Measurements from ENCODE around the gene EIPR1. TPM values are rescaled to one million over a fixed set of nuclear protein-coding genes. Genes with fewer than 3 reads are reported as not detected.

Gene EIPR1
- total and polyA plus RNA-seq, 2 of the 4 experiments (the other 2 are of a cell fraction) = 46.5 to 67.4 TPM

DNA sequence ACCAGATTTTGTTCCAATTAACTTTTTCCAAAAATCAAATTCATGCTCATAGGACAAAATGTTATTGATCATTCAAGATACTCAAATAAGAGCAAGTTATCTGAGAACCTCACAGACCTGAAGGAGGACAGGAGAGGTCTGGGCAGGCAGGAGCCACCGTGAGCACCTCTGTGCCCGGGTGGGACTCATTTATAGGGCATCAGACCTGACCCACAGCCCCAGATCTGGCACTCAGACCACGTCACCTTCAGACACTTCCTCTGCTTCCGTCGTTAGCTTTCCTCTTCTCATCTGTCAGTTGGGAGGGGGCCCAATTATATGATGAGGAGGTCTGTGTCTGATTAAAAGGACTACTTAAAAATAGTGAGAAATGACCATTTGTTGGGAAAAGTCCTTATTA, 169.4 kb downstream of the EIPR1 start:
- no TSS peak for BruUV-seq (replicated peaks)
- H3K9me1 ChIP-seq (ENCODE audit: insufficient read depth, low read length) = peaks cover 8% of the 10 kb centered on the region
- H2BK5ac ChIP-seq (ENCODE audit: low read depth, low read length, poor library complexity, severe bottlenecking) = no peak overlapping the region
- dilution Hi-C loops (cut with HindIII; ENCODE audit: low sequenced_read_pairs, unreplicated experiment) (no loop called here), in situ Hi-C loops (cut with MboI; ENCODE audit: low sequenced_read_pairs) (no loop called here), intact Hi-C loops (cut with micrococcal nuclease) (no loop called here)
- ATAC-seq (ENCODE audit: low read depth) (no peak), DNase-seq (no peak)
- no peak overlapping the region for H3K9ac ChIP-seq (ENCODE audit: low read depth, low read length)
- H3K23ac ChIP-seq (ENCODE audit: low read depth, low read length) = no peak overlapping the region
- no peak overlapping the region for H2BK120ac ChIP-seq (ENCODE audit: low read depth, low read length)
- ChIA-PET POLR2A (ENCODE audit: unreplicated experiment) (no interaction called here), CTCF (interaction anchor here (0.7 to 1.3 kb wide), 2 partner anchors 9 to 19 kb away, joined by 3 to 4 read pairs; no protein-coding TSS in a partner anchor)
- H3K9me3 ChIP-seq (ENCODE audit: control insufficient read depth, insufficient read depth, low read length) = no peaks in the 10 kb centered on the region
- no peak overlapping the region for H4K91ac ChIP-seq (ENCODE audit: insufficient read depth, low read depth, low read length)
- TF ChIP-seq RFX5 (IDR thresholded peaks at IDR 0.05; ENCODE audit: low read depth, low read length) (no peak), SMC3 (IDR thresholded peaks at IDR 0.05; ENCODE audit: low read depth, low read length) (no peak), MXI1 (IDR thresholded peaks at IDR 0.05; ENCODE audit: borderline replicate concordance, low read depth, low read length) (no peak), MAFK (IDR thresholded peaks at IDR 0.05; ENCODE audit: low read depth, low read length) (no peak), BHLHE40 (IDR thresholded peaks at IDR 0.05; ENCODE audit: low read depth, low read length) (no peak), POLR2A (IDR thresholded peaks at IDR 0.05; ENCODE audit: low read depth, low read length) (no peak), NFE2L2 (IDR thresholded peaks at IDR 0.05; ENCODE audit: low read depth, low read length) (no peak), RAD21 (IDR thresholded peaks at IDR 0.05; ENCODE audit: low read length) (no peak), MAZ (IDR thresholded peaks at IDR 0.05; ENCODE audit: borderline replicate concordance, low read depth, low read length) (no peak), CEBPB (IDR thresholded peaks at IDR 0.05; ENCODE audit: low read depth, low read length) (no peak), FOS (IDR thresholded peaks at IDR 0.05; ENCODE audit: low read depth, low read length) (no peak), CHD1 (IDR thresholded peaks at IDR 0.05; ENCODE audit: low read depth, low read length) (no peak), RCOR1 (IDR thresholded peaks at IDR 0.05; ENCODE audit: insufficient replicate concordance, low read length) (no peak)
- TF ChIP-seq, protein P1, sequence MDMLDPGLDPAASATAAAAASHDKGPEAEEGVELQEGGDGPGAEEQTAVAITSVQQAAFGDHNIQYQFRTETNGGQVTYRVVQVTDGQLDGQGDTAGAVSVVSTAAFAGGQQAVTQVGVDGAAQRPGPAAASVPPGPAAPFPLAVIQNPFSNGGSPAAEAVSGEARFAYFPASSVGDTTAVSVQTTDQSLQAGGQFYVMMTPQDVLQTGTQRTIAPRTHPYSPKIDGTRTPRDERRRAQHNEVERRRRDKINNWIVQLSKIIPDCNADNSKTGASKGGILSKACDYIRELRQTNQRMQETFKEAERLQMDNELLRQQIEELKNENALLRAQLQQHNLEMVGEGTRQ (IDR thresholded peaks at IDR 0.05; ENCODE audit: low read depth, low read length) = no peak
- TF ChIP-seq, protein P2, sequence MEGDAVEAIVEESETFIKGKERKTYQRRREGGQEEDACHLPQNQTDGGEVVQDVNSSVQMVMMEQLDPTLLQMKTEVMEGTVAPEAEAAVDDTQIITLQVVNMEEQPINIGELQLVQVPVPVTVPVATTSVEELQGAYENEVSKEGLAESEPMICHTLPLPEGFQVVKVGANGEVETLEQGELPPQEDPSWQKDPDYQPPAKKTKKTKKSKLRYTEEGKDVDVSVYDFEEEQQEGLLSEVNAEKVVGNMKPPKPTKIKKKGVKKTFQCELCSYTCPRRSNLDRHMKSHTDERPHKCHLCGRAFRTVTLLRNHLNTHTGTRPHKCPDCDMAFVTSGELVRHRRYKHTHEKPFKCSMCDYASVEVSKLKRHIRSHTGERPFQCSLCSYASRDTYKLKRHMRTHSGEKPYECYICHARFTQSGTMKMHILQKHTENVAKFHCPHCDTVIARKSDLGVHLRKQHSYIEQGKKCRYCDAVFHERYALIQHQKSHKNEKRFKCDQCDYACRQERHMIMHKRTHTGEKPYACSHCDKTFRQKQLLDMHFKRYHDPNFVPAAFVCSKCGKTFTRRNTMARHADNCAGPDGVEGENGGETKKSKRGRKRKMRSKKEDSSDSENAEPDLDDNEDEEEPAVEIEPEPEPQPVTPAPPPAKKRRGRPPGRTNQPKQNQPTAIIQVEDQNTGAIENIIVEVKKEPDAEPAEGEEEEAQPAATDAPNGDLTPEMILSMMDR (conservative IDR thresholded peaks at IDR 0.05; ENCODE audit: low read depth, low read length) = no peak
- TF ChIP-seq, protein P3, sequence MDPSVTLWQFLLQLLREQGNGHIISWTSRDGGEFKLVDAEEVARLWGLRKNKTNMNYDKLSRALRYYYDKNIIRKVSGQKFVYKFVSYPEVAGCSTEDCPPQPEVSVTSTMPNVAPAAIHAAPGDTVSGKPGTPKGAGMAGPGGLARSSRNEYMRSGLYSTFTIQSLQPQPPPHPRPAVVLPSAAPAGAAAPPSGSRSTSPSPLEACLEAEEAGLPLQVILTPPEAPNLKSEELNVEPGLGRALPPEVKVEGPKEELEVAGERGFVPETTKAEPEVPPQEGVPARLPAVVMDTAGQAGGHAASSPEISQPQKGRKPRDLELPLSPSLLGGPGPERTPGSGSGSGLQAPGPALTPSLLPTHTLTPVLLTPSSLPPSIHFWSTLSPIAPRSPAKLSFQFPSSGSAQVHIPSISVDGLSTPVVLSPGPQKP (IDR thresholded peaks at IDR 0.05; ENCODE audit: borderline replicate concordance, low read depth, low read length) = no peak
- H4K5ac ChIP-seq (ENCODE audit: low read depth, low read length) = no peak overlapping the region
- H3K36me3 ChIP-seq (ENCODE audit: control insufficient read depth, insufficient read depth, low read length) = peaks cover 3% of the 10 kb centered on the region
- H3K4ac ChIP-seq (ENCODE audit: low read depth, low read length) = no peak overlapping the region
- H3K18ac ChIP-seq (ENCODE audit: low read depth, low read length) = no peak overlapping the region
- no peak overlapping the region for H2AK5ac ChIP-seq (ENCODE audit: low read depth, low read length)
- no peaks in the 10 kb centered on the region for H3K4me1 ChIP-seq (ENCODE audit: control insufficient read depth, insufficient read depth, low read length)
- no peak overlapping the region for H2BK20ac ChIP-seq (ENCODE audit: low read depth, low read length)
- no peaks in the 10 kb centered on the region for H3K27me3 ChIP-seq (ENCODE audit: control insufficient read depth, insufficient read depth, low read length)
- no peaks in the 10 kb centered on the region for H4K20me1 ChIP-seq (ENCODE audit: insufficient read depth, low read length)
- H3K27ac ChIP-seq (ENCODE audit: insufficient read depth, low read length) = no peak overlapping the region
- H3K4me2 ChIP-seq (ENCODE audit: low read depth, low read length) = no peak overlapping the region
- H2AK9ac ChIP-seq (replicated peaks; ENCODE audit: low read depth, low read length, poor library complexity) = no peak overlapping the region
- no CpG with 5 or more reads among the region's 5 CpGs for WGBS, 2 experiments (ENCODE audit: extremely low coverage in 2 of 2, insufficient read length in 1 of 2)
- H2AFZ ChIP-seq (replicated peaks; ENCODE audit: low read length, poor library complexity) = no peak overlapping the region
- H4K8ac ChIP-seq (ENCODE audit: low read depth in 2 of 2, low read length in 2 of 2) = no peak overlapping the region
- no peak overlapping the region for H3K56ac ChIP-seq (ENCODE audit: extremely low read depth, insufficient read depth, low read length)
- H3K14ac ChIP-seq (replicated peaks; ENCODE audit: low read depth, low read length) = no peak overlapping the region
- H3K79me1 ChIP-seq (ENCODE audit: low read depth in 1 of 2, low read length in 2 of 2) = no peaks in the 10 kb centered on the region
- no peak overlapping the region for H3K4me3 ChIP-seq (ENCODE audit: insufficient read depth, low read depth, low read length)
- no peak overlapping the region for H2BK15ac ChIP-seq (ENCODE audit: low read depth, low read length)

Measured in IMR-90 (cell line).